Islet of Langerhans (tissue), 1 donor: ENCODE data around the gene ZNF677.
"Not testable (repeated sequence)": the region's sequence is repeated elsewhere in the genome, so short reads cannot be mapped to it uniquely, and the experiment has no call there.

Experiments used
- FAIRE-seq: peaks from one replicate; lab custom pipeline; 2011; peaks lifted over from hg19 to GRCh38; lab: Jason Lieb, UNC

ZNF677 gene

GRCh38 chr19:53193535-53194222 is 61.0 kb downstream of the ZNF677 start:
- no peak for FAIRE-seq

- no peak for FAIRE-seq
These were observed 61.7 kb downstream of the ZNF677 start, which contains the start of gene ZNF665 for GRCh38 chr19:53192771-53193534. TSS of gene ZNF665 (minus strand) at chr19:53193358. CDS start at chr19:53182898, 10,460 bp downstream.

GRCh38 chr19:53190253-53190652 is 64.4 kb downstream of the ZNF677 start:
- no peak for FAIRE-seq

- not testable (repeated sequence) for FAIRE-seq
These were observed 64.9 kb downstream of the ZNF677 start for GRCh38 chr19:53189691-53190198.
